Left cardiac atrium (tissue), 4 donors: ENCODE data around the gene FAM174C. TPM values are rescaled to one million over a fixed set of nuclear protein-coding genes. Genes with fewer than 3 reads are reported as not detected.

Experiments used
- ATAC-seq, 2 donors: fragments of 200-7000 bp; cut with Tn5 transposase; one replicate each; pipeline ENCODE4 v1.9.1; 2020; ENCODE audit warnings: mild to moderate bottlenecking in 2 of 2, moderate library complexity in 2 of 2
- DNase-seq: peaks from one replicate; pipeline ENCODE4 v3.0.0-alpha.2; 2020
- intact Hi-C, 2 donors: fragments of 100-400 bp; cut with DNase I; formaldehyde crosslinking; loops; one replicate each; pipeline versions ENCODE4 v1.14.1 to v1.15.1; 2022 to 2023
- total RNA-seq, 2 donors: library from RNA; stranded (reverse); fragmentation: NEBNext Ultra II Directional; extraction: Animal tissue kit (Norgen Biotek cat#: 25700); gene quantifications; one replicate each; pipeline ENCODE4 v1.2.1, GENCODE V29; 2021
- donor health status: DM: no; HTN: yes; CAD: no.
- donor health status: DM: no; HTN: yes; CAD: no; lungs with severe emphysema.
- donor health status: DM: yes; HTN: yes; CAD: no.
- donor health status: Dilated cardiomyopathy.

The FAM174C gene
- total RNA-seq, 2 donors from 2014 or later, result 19.2 to 21.4 TPM

GRCh38 chr19:1289686-1290025 is 14.3 kb downstream of the FAM174C start:
- intact Hi-C loops, result loop anchor here (10.0 kb wide), 3 partner anchors 55 to 165 kb away; partner anchors contain the start of gene APC2 (in 1 of the 2)
- DNase-seq, result no peak
- no peak for ATAC-seq

- no peak for ATAC-seq
- intact Hi-C loops, result no loop called here
- no peak for DNase-seq
These were observed 14.9 kb downstream of the FAM174C start for GRCh38 chr19:1290196-1290702.

DNA sequence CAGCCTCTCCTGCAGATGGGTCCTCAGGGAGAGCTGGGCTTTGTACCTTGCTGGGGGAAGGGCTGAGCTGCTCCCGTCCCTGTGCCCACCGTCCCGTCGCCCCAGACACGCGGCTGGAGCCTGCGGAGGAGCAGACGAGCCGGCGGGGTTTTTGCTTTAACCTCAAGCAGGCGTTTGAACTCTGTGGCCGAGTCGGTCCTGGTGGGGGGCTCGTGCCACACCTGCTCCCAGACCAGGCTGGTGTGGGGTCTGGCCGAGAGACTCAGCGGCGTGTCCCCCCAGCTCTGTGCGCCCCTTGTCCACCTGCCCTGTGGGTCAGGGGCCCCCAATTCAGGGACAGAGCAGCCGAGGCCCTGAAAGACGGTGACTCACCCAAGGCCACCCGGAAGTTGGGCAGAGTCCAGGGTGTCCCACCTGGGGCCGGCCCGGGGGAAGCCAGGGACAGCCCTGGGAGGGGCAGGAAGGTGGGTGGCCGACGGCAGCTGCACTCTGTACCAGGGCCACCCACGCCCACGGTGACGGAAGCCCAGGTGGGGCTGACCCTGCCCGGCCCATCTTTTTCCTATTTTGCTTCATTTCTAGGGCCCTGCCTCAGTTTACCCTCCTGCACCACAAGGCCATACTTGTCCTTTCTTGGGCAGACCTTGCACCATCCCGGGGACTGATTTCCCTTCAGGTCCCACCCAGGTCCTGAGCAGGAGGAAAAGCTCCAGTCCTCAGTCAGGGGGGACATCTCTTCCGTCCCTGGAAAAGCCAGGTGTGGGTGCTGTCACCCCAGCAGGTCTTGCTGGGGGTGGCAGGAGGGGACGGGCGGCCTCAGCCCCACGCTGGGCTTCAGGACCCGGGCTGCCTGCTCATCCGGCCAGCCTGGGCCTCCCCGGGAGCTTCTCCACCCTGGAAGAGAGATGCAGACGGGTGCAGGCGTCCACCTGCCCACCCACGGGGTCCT is 15.6 kb downstream of the FAM174C start:
- DNase-seq, result no peak
- intact Hi-C loops, result no loop called here

DNA sequence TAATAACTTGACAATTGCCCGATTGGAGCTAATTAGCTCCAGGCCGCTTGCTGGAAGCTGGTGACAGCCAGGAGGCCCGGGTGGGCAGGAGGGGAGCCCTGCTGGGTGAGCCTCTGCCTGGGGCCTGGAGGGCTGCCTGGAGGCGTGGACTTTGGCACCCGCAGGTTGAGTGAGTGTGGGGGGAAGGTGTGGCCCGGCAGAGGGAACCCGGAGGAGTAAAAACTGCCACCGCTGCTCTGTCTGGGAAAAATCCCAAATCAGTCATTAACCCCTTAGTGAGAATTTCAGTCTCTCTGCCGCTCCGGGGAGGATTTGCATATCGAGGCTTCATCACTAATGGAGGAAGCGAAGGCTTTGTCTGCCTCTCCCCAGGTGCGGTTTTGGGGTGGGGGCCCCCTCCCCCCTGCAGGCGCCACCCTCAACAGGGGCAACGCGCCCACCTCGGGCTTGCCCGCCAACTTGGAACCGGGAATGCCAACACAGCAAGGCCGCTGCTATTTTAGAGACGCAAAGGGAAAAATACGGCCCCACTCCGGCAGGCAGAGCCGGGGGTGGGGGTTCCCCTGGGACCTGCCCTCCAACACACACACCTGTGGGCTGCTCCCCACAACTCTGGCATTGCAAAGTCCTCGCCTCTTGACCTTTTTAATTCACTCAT is 16.6 kb downstream of the FAM174C start:
- intact Hi-C loops, result no loop called here
- no peak for DNase-seq
- ATAC-seq, result no peak

More for the DNA sequence above, 15.6 kb downstream of the FAM174C start:
- no peak for ATAC-seq

GRCh38 chr19:1292419-1293151 is 17.3 kb downstream of the FAM174C start:
- no peak for ATAC-seq
- no peak for DNase-seq
- intact Hi-C loops, result no loop called here

- DNase-seq (no peak), ATAC-seq (no peak)
- intact Hi-C loops, result no loop called here
These were observed 18.7 kb downstream of the FAM174C start for GRCh38 chr19:1293782-1294604.

DNA sequence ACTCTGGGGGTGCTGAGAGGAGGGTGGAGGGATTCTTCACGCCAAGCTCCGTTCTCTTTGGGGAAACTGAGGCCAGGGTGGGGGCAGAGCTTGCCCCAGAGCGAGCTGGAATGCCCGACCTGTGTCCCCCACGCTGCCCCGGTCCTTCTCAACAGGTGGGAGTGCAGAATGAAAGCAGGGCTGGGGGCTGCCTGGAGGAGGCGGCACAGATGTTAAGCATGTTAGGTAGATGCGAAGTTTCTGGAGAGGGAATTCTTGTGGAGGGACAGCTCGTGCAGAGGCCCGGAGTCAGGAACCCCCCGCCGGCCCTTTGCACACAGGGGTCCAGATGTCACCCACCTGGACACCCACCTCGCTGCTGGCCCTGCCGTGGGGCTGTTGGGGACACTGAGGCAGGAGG is 19.4 kb downstream of the FAM174C start:
- intact Hi-C loops, result no loop called here
- ATAC-seq, result no peak

GRCh38 chr19:1295169-1296012 is 20.1 kb downstream of the FAM174C start:
- DNase-seq (no peak), ATAC-seq (peak; percentile 15 to 52)
- intact Hi-C loops, result no loop called here

More for the DNA sequence above, 19.4 kb downstream of the FAM174C start:
- no peak for DNase-seq

DNA sequence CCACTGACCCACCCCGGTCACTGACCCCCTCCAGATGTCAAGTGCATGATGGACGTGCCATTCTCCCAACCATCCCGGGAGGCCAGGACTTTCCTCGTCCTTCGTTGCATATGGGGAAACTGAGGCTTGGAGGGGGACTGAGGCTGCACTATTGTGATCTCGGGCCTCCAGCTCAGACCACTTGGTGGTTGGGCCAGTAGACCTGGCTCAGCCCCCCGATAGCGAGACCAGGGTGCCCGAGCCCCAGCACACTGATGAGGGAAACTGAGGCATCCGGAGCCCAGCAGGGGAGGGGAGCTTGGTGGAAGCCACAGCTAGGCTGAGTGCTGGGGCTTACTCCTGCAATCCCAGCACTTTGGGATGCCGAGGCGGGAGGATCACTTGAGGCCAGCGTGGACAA is 20.7 kb downstream of the FAM174C start:
- ATAC-seq (no peak), DNase-seq (no peak)
- intact Hi-C loops, result no loop called here

- intact Hi-C loops, result no loop called here
- no peak for DNase-seq
- ATAC-seq, result no peak
These were observed 21.4 kb downstream of the FAM174C start for GRCh38 chr19:1296575-1297271.

GRCh38 chr19:1298235-1298634 is 22.9 kb downstream of the FAM174C start:
- DNase-seq, result no peak
- intact Hi-C loops, result no loop called here
- no peak for ATAC-seq

- intact Hi-C loops, result no loop called here
- ATAC-seq (no peak), DNase-seq (no peak)
These were observed 24.5 kb downstream of the FAM174C start for GRCh38 chr19:1299801-1300200.

- intact Hi-C loops, result no loop called here
- ATAC-seq (no peak), DNase-seq (no peak)
These were observed 25.6 kb downstream of the FAM174C start for GRCh38 chr19:1300744-1301490.

- intact Hi-C loops, result no loop called here
- DNase-seq (no peak), ATAC-seq (no peak)
These were observed 27.4 kb downstream of the FAM174C start for GRCh38 chr19:1302533-1303239.

GRCh38 chr19:1304197-1304924 is 29.0 kb downstream of the FAM174C start:
- intact Hi-C loops, result no loop called here
- ATAC-seq (no peak), DNase-seq (no peak)
